Measurements from ENCODE around the gene ADCYAP1R1. TPM values are rescaled to one million over a fixed set of nuclear protein-coding genes. Genes with fewer than 3 reads are reported as not detected.

The ADCYAP1R1 gene
- total RNA-seq, 2 experiments from 2014 or later = not detected

DNA sequence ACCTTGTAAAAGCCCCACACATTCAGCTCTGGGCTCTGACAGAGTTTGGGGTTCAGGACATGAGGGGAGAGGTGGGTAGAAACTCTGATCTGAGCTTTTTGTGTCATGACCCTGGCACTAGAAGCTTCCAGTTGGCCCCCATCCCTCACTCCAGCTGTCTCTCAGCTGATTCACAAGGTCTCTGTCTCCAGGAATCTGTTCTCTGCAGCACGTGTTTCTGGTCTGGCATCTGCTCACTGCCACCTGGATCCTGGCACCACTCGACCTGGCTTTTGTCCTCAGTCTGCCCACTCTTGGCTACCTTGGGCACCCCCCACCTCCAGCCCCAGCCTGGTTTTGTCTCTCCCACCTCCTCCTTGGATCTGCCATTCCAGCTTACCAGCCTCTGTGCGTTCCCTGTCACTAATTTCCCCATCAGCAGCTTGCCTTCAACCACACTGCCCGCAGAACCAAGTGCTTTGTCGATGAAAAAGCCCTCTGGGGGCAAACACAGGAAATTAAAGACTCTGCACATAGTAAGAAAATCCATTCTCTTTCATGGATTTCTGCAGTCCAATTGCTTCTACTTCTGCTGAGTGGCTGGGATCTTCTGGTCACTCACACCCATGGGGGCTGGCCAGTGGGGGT lies 18.3 kb upstream of the ADCYAP1R1 start:
- Histone ChIP-seq H3K36me3 (ENCODE audit: insufficient read depth, low read length) (no peaks in the 10 kb centered on the region), H3K27ac (ENCODE audit: low read depth, low read length, poor library complexity, severe bottlenecking) (no peak overlapping the region), H3K4me3 (ENCODE audit: low read depth, low read length, poor library complexity, severe bottlenecking) (no peak overlapping the region), H2AFZ (ENCODE audit: low read length) (no peak overlapping the region), H3K79me2 (ENCODE audit: insufficient read depth, low read depth, low read length) (no peaks in the 10 kb centered on the region), H3K9me3 (ENCODE audit: low read length) (no peaks in the 10 kb centered on the region), H4K20me1 (ENCODE audit: insufficient read depth, low read length) (no peaks in the 10 kb centered on the region), H3K9me2 (ENCODE audit: insufficient read depth, low read length) (no peaks in the 10 kb centered on the region), H3K4me1 (ENCODE audit: insufficient read depth, low read length, poor library complexity, severe bottlenecking) (no peaks in the 10 kb centered on the region), H3K4me2 (ENCODE audit: low read length) (no peak overlapping the region)
- intact Hi-C loops (cut with micrococcal nuclease; ENCODE audit: unreplicated experiment) = no loop called here
- no peak for TF ChIP-seq EZH2phosphoT487 (IDR thresholded peaks at IDR 0.05; ENCODE audit: borderline replicate concordance, low read depth, low read length)
- TF ChIP-seq, protein P1, sequence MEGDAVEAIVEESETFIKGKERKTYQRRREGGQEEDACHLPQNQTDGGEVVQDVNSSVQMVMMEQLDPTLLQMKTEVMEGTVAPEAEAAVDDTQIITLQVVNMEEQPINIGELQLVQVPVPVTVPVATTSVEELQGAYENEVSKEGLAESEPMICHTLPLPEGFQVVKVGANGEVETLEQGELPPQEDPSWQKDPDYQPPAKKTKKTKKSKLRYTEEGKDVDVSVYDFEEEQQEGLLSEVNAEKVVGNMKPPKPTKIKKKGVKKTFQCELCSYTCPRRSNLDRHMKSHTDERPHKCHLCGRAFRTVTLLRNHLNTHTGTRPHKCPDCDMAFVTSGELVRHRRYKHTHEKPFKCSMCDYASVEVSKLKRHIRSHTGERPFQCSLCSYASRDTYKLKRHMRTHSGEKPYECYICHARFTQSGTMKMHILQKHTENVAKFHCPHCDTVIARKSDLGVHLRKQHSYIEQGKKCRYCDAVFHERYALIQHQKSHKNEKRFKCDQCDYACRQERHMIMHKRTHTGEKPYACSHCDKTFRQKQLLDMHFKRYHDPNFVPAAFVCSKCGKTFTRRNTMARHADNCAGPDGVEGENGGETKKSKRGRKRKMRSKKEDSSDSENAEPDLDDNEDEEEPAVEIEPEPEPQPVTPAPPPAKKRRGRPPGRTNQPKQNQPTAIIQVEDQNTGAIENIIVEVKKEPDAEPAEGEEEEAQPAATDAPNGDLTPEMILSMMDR (conservative IDR thresholded peaks at IDR 0.05; ENCODE audit: low read length) = no peak
- CTCF ChIA-PET (ENCODE audit: unreplicated experiment) = interaction anchor here (1.1 kb wide), 1 partner anchor 50 kb away, joined by 3 read pairs; no protein-coding TSS in a partner anchor
- no peak for DNase-seq (ENCODE audit: low spot score)
- POLR2A ChIA-PET = no interaction called here
- no TSS peak for BruUV-seq (replicated peaks)

DNA sequence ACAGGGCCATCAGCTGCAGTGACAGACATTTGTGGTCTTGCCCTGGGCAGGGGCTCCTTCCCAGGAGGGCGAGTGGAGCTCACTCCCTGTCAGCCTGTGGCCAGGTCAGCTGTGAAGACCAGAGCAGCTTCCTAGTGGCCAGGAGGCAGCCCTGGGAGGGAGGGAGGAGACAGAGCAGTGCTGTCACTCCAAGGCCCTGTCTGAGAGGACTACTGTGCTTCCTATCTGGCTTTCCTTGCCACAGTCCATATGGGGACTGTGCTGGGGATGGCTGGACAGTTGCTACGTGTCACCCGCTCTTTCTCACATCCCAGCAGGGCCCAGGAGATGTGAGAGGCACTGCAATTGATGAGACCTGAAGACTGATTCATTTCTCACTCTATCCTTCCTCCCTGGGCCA lies 15.2 kb upstream of the ADCYAP1R1 start:
- Histone ChIP-seq H3K4me2 (ENCODE audit: low read length) (no peak overlapping the region), H3K9me2 (ENCODE audit: insufficient read depth, low read length) (no peaks in the 10 kb centered on the region), H3K9me3 (ENCODE audit: low read length) (no peaks in the 10 kb centered on the region), H3K4me3 (ENCODE audit: low read depth, low read length, poor library complexity, severe bottlenecking) (no peak overlapping the region), H3K4me1 (ENCODE audit: insufficient read depth, low read length, poor library complexity, severe bottlenecking) (no peaks in the 10 kb centered on the region), H3K36me3 (ENCODE audit: insufficient read depth, low read length) (no peaks in the 10 kb centered on the region), H3K27ac (ENCODE audit: low read depth, low read length, poor library complexity, severe bottlenecking) (no peak overlapping the region), H4K20me1 (ENCODE audit: insufficient read depth, low read length) (no peaks in the 10 kb centered on the region), H3K79me2 (ENCODE audit: insufficient read depth, low read depth, low read length) (no peaks in the 10 kb centered on the region), H2AFZ (ENCODE audit: low read length) (no peak overlapping the region)
- BruUV-seq (replicated peaks) = no TSS peak
- DNase-seq (ENCODE audit: low spot score) = no peak
- ChIA-PET POLR2A (no interaction called here), CTCF (ENCODE audit: unreplicated experiment) (no interaction called here)
- no peak for TF ChIP-seq EZH2phosphoT487 (IDR thresholded peaks at IDR 0.05; ENCODE audit: borderline replicate concordance, low read depth, low read length)
- intact Hi-C loops (cut with micrococcal nuclease; ENCODE audit: unreplicated experiment) = no loop called here

DNA sequence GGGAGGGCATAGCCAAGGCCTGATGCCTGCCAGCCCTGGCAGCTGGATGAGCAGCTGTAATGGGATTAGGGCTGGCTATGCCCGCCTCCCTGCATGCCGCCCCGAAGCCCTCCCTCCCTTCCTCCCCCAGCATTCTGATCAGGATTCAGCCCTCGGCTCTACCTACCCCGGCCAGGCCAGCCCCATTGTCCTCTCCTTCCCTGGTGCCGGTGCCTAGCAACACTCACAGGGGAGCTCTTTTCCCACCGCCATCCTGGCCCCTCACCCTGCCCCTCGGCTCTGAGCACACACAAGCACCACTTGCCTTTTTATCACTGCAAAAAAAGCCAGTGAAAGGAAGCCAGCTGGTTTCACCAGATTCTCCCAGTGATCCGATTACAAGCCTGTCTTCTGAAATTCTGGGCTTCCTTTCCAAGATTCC lies 9.0 kb upstream of the ADCYAP1R1 start:
- H3K4me2 ChIP-seq (ENCODE audit: low read length) = no peak overlapping the region
- no peak overlapping the region for H2AFZ ChIP-seq (ENCODE audit: low read length)
- TF ChIP-seq EZH2phosphoT487 (IDR thresholded peaks at IDR 0.05; ENCODE audit: borderline replicate concordance, low read depth, low read length) = no peak
- TF ChIP-seq, protein P1 (conservative IDR thresholded peaks at IDR 0.05; ENCODE audit: low read length) = no peak
- no peak overlapping the region for H3K4me3 ChIP-seq (ENCODE audit: low read depth, low read length, poor library complexity, severe bottlenecking)
- H3K36me3 ChIP-seq (ENCODE audit: insufficient read depth, low read length) = no peaks in the 10 kb centered on the region
- DNase-seq (ENCODE audit: low spot score) = no peak
- CTCF ChIA-PET (ENCODE audit: unreplicated experiment) = no interaction called here
- H3K9me2 ChIP-seq (ENCODE audit: insufficient read depth, low read length) = no peaks in the 10 kb centered on the region
- POLR2A ChIA-PET = no interaction called here
- no peaks in the 10 kb centered on the region for H4K20me1 ChIP-seq (ENCODE audit: insufficient read depth, low read length)
- intact Hi-C loops (cut with micrococcal nuclease; ENCODE audit: unreplicated experiment) = no loop called here
- H3K9me3 ChIP-seq (ENCODE audit: low read length) = no peaks in the 10 kb centered on the region
- no TSS peak for BruUV-seq (replicated peaks)
- H3K79me2 ChIP-seq (ENCODE audit: insufficient read depth, low read depth, low read length) = no peaks in the 10 kb centered on the region
- H3K4me1 ChIP-seq (ENCODE audit: insufficient read depth, low read length, poor library complexity, severe bottlenecking) = no peaks in the 10 kb centered on the region
- H3K27ac ChIP-seq (ENCODE audit: low read depth, low read length, poor library complexity, severe bottlenecking) = no peak overlapping the region

Data from OCI-LY7 (cell line).